ENCODE measurements around the gene ORM1. TPM values are rescaled to one million over a fixed set of nuclear protein-coding genes. Genes with fewer than 3 reads are reported as not detected.

Gene ORM1
- total and polyA plus RNA-seq, 2 of the 8 experiments (the other 6 are each of a cell fraction or from before 2014, with no cell fraction given), result 0.32 TPM; not detected in 1

GRCh38 chr9:114316605-114317230 is 6.2 kb upstream of the ORM1 start:
- no peaks in the 10 kb centered on the region for H3K4me1 ChIP-seq (replicated peaks in 1 of 4; ENCODE audit: control insufficient read depth in 3 of 4, insufficient read depth in 4 of 4, low read length in 3 of 4)
- H3K4ac ChIP-seq (replicated peaks; ENCODE audit: insufficient read length, low read depth, low read length), result no peak overlapping the region
- no peak overlapping the region for H2BK5ac ChIP-seq (ENCODE audit: low read depth, low read length)
- 86% methylated on average over 10 of the region's 10 CpGs; no CpG with 5 or more reads in 1 of the 2 experiments for WGBS, 2 experiments (ENCODE audit: extremely low coverage in 1 of 2, insufficient coverage in 1 of 2, insufficient read length in 1 of 2, insufficient replicate concordance in 2 of 2, low coverage in 1 of 2, low lambda C conversion rate in 2 of 2, missing lambda C conversion rate in 1 of 2)
- H2BK12ac ChIP-seq (ENCODE audit: low read depth, low read length), result no peak overlapping the region
- H3K79me1 ChIP-seq (ENCODE audit: low read depth, low read length), result no peaks in the 10 kb centered on the region
- H3K27me3 ChIP-seq (replicated peaks in 1 of 4; ENCODE audit: control insufficient read depth in 3 of 4, extremely low read depth in 1 of 4, insufficient read depth in 3 of 4, low read length in 3 of 4), result no peaks in the 10 kb centered on the region
- H3K4me3 ChIP-seq (ENCODE audit: extremely low read depth in 1 of 4, insufficient read depth in 2 of 4, low read depth in 3 of 4, low read length in 4 of 4), result no peak overlapping the region
- no peak overlapping the region for H2BK20ac ChIP-seq (ENCODE audit: low read length)
- H3K14ac ChIP-seq (ENCODE audit: insufficient read length), result no peak overlapping the region
- FAIRE-seq (no peak), DNase-seq (ENCODE audit: low read depth in 1 of 2, low spot score in 2 of 2) (peak in 1 of 2 experiments; percentile 37)
- no peak overlapping the region for H3K18ac ChIP-seq (ENCODE audit: extremely low read depth, low read length)
- peaks cover 1% of the 10 kb centered on the region; the same call in 1 of the 2 replicates for H3K23me2 ChIP-seq (ENCODE audit: low read depth, low read length)
- H2BK15ac ChIP-seq (ENCODE audit: low read length), result no peak overlapping the region
- H3K56ac ChIP-seq (replicated peaks; ENCODE audit: insufficient read length, low read depth, low read length), result no peak overlapping the region
- H3K23ac ChIP-seq (ENCODE audit: insufficient read length), result no peak overlapping the region
- H3K9me3 ChIP-seq (ENCODE audit: insufficient read depth in 2 of 2, low read depth in 1 of 2, low read length in 1 of 2), result no peaks in the 10 kb centered on the region
- no peak overlapping the region for H2AFZ ChIP-seq (ENCODE audit: low read length)
- CTCF ChIA-PET (ENCODE audit: partially characterized antibody), result interaction anchor here (0.5 to 4.6 kb wide), 5 partner anchors 99 to 234 kb away, joined by 3 to 29 read pairs (median 4); partner anchors contain the start of gene COL27A1
- H3K79me2 ChIP-seq (ENCODE audit: control insufficient read depth in 1 of 2, insufficient read depth in 2 of 2, low read length in 2 of 2), result no peaks in the 10 kb centered on the region
- H4K8ac ChIP-seq (ENCODE audit: extremely low read depth, insufficient read depth, low read length), result no peak overlapping the region
- no peak for TF ChIP-seq SRF (IDR thresholded peaks at IDR 0.05; ENCODE audit: low read depth, low read length)
- no peak for TF ChIP-seq RNF2 (IDR thresholded peaks at IDR 0.05; ENCODE audit: borderline replicate concordance, low read depth, low read length, missing control alignments, poor library complexity, severe bottlenecking)
- no peak for TF ChIP-seq NRF1 (IDR thresholded peaks at IDR 0.05; ENCODE audit: low read depth, low read length)
- TF ChIP-seq TCF12 (IDR thresholded peaks at IDR 0.05; ENCODE audit: low read depth, low read length), result no peak
- no peak overlapping the region for H2AK5ac ChIP-seq (ENCODE audit: low read depth, low read length)
- no peaks in the 10 kb centered on the region for H4K20me1 ChIP-seq (replicated peaks in 1 of 2; ENCODE audit: control insufficient read depth in 1 of 2, insufficient read depth in 2 of 2, low read length in 2 of 2)
- POLR2A ChIA-PET (ENCODE audit: partially characterized antibody), result interaction anchor here (0.7 to 1.2 kb wide), 2 partner anchors 20 to 34 kb away, joined by 3 to 4 read pairs; no protein-coding TSS in a partner anchor
- H3K36me3 ChIP-seq (ENCODE audit: control insufficient read depth in 2 of 4, insufficient read depth in 4 of 4, low read length in 3 of 4), result no peaks in the 10 kb centered on the region
- H4K5ac ChIP-seq (ENCODE audit: insufficient read length, low read depth, low read length), result no peak overlapping the region
- no peak overlapping the region for H2BK120ac ChIP-seq (replicated peaks; ENCODE audit: low read depth, low read length)
- no peak overlapping the region for H3K27ac ChIP-seq (ENCODE audit: low read depth, low read length)
- H3K9ac ChIP-seq (replicated peaks in 1 of 4; ENCODE audit: extremely low read depth in 1 of 4, low read depth in 3 of 4, low read length in 3 of 4), result no peak overlapping the region
- no peak overlapping the region for H4K91ac ChIP-seq (replicated peaks; ENCODE audit: insufficient read length, low read length)
- H3K4me2 ChIP-seq (ENCODE audit: insufficient read depth in 1 of 2, low read depth in 2 of 2, low read length in 2 of 2), result no peak overlapping the region

All from H1 (cell line).